Lower leg skin (tissue), 4 donors: Measurements from ENCODE around the gene PPP2CA. TPM values are rescaled to one million over a fixed set of nuclear protein-coding genes. Genes with fewer than 3 reads are reported as not detected.

Experiments
- DNase-seq, 2 donors: peaks; one replicate each; pipeline ENCODE4 v3.0.0-alpha.2; 2019; ENCODE audit warnings: low spot score in 2 of 2
- H3K4me3 ChIP-seq: fragments of 200-600 bp; sonication (generic); 2 replicates; pipeline ENCODE4 v1.5.1; 2017; ENCODE audit warnings: mild to moderate bottlenecking, low read depth; ENCODE audit not compliant: poor library complexity, severe bottlenecking
- CTCF ChIP-seq, 3 donors: fragments of 450-650 bp; IDR thresholded peaks; one replicate each; pipeline ENCODE4 v1.5.1; 2016; ENCODE audit warnings: antibody characterized with exemption in 3 of 3, mild to moderate bottlenecking in 3 of 3, moderate library complexity in 2 of 3
- POLR2A ChIP-seq, 2 donors: fragments of 450-650 bp; IDR thresholded peaks; one replicate each; pipeline ENCODE4 v1.6.1; 2016 to 2017; ENCODE audit warnings: antibody characterized with exemption in 2 of 2, mild to moderate bottlenecking in 1 of 2, moderate library complexity in 1 of 2
- WGBS, 2 donors: methylation state at CpG; one replicate each; pipeline ENCODE4 v1.1.5; 2018; 5-methylcytosine and 5-hydroxymethylcytosine counted together
- intact Hi-C: fragments of 100-400 bp; cut with DNase I; formaldehyde crosslinking; loops from one replicate; pipeline ENCODE4 v1.15.0; 2023; ENCODE audit warnings: low total_unique reads
- total RNA-seq, 4 donors: library from RNA; depleted of rRNA; stranded (reverse); fragments of >200 nt; gene quantifications; one replicate each; pipeline ENCODE4 v1.1.0, GENCODE V29; 2016

Gene PPP2CA
- total RNA-seq, 4 donors from 2014 or later, result 174 to 293 (median 213) TPM

GRCh38 chr5:134236820-134237219, 10.9 kb upstream of the PPP2CA start:
- intact Hi-C loops, result no loop called here
- WGBS, 2 donors, result 93 to 94% methylated on average over 6 of the region's 6 CpGs
- no peak for DNase-seq

GRCh38 chr5:134236318-134236717, 10.4 kb upstream of the PPP2CA start:
- DNase-seq, result peak in 1 of 2 donors; percentile 25
- WGBS, 2 donors, result 48 to 64% methylated on average over 2 of the region's 2 CpGs

More at GRCh38 chr5:134236820-134237219, 10.9 kb upstream of the PPP2CA start:
- TF ChIP-seq POLR2A (IDR thresholded peaks at IDR 0.05) (no peak), CTCF (IDR thresholded peaks at IDR 0.05) (no peak)
- H3K4me3 ChIP-seq, result no peak overlapping the region

GRCh38 chr5:134228624-134229023, 2.8 kb upstream of the PPP2CA start:
- no peak for DNase-seq
- no peak overlapping the region for H3K4me3 ChIP-seq
- intact Hi-C loops, result no loop called here
- TF ChIP-seq CTCF (IDR thresholded peaks at IDR 0.05), result no peak
- no peak for TF ChIP-seq POLR2A (IDR thresholded peaks at IDR 0.05)

More at GRCh38 chr5:134236318-134236717, 10.4 kb upstream of the PPP2CA start:
- TF ChIP-seq POLR2A (IDR thresholded peaks at IDR 0.05) (no peak), CTCF (IDR thresholded peaks at IDR 0.05) (no peak)
- intact Hi-C loops, result no loop called here
- no peak overlapping the region for H3K4me3 ChIP-seq

DNA sequence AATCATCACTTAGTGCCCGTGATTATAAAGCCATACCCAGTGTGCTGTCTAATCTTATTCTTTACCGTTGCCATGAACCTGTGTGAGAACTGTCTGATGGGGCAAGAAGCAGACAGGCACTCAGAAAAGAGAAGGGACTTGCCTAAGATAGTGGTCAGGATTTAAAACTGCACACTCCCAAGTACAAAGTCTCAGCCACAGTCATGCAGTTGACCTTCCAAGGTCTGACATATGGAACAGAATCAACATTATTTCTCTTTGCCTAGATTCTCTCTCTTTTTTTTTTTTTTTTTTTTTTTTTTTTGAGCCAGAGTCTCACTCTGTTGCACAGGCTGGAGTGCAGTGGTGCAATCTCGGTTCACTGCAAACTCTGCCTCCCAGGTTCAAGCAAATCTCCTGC, 1.9 kb upstream of the PPP2CA start:
- WGBS, 2 donors, result 81 to 83% methylated on average over 3 of the region's 3 CpGs
- TF ChIP-seq CTCF (IDR thresholded peaks at IDR 0.05) (no peak), POLR2A (IDR thresholded peaks at IDR 0.05) (no peak)
- no peak overlapping the region for H3K4me3 ChIP-seq
- no peak for DNase-seq
- intact Hi-C loops, result no loop called here

- TF ChIP-seq POLR2A (IDR thresholded peaks at IDR 0.05) (no peak), CTCF (IDR thresholded peaks at IDR 0.05) (no peak)
- H3K4me3 ChIP-seq, result no peak overlapping the region
- intact Hi-C loops, result no loop called here
- peak in 1 of 2 donors; percentile 46 for DNase-seq
- WGBS, 2 donors, result 38 to 45% methylated on average over 5 of the region's 5 CpGs
Observed at GRCh38 chr5:134227259-134227658, 1.4 kb upstream of the PPP2CA start.

DNA sequence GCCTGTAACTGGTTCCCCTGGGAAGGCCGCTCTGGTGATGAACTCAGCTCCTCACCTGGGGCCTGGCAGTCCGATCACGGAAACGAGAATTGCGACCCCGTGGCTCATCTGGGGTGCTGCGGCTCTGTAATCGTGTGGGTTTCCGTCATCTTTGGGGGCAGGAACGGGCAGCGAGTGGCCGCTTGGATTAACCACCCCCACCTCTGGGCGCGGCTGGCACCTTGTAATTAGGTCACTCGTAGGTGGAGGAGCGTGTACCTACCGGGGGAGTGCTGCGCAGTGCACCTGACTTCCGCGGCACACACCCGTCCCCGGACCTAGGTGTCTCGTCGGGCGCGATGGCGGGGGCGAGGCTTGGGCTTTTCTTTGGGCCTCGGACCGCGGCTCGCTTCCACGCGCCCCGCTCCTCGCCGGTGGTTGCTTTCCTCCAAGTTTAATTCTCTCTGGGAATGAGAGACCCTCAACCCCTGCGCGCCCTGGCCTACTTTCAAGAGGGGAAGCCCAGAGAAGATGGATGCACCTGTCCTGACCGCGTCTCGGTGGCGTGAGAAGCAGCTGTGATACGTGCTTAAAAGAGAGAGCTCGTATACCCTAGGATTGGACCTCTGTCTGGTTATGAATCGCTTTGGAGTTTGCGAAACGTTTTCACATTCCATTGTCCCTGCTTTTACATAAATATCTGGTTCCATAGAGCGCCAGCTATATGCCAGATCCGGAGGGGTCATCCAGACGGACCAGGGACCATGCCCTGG, 744 bp upstream of the PPP2CA start:
- 6 to 11% methylated on average over 18 to 41 of the region's 51 CpGs for WGBS, 2 donors
- TF ChIP-seq CTCF (IDR thresholded peaks at IDR 0.05) (no peak), POLR2A (IDR thresholded peaks at IDR 0.05) (no peak)
- peak overlapping the region; percentile 36 for H3K4me3 ChIP-seq
- intact Hi-C loops, result no loop called here
- DNase-seq, result no peak
